PC-9 (cell line): ENCODE results near the gene ARL2BP. TPM values are rescaled to one million over a fixed set of nuclear protein-coding genes. Genes with fewer than 3 reads are reported as not detected.

Experiments used
- BruUV-seq: library from RNA; stranded (reverse); fragments of 400-500 nt; replicated peaks from 2 replicates; lab custom pipeline; 2021; lab: Mats Ljungman, UMichigan
- CTCF ChIA-PET: fragments of 300-600 bp; sonication (Branson Sonifier 250); formaldehyde crosslinking; loops from one replicate; lab custom pipeline; 2022; ENCODE audit warnings: antibody characterized with exemption; lab: Charles Lee
- POLR2A ChIA-PET: fragments of 300-600 bp; sonication (Branson Sonifier 250); formaldehyde crosslinking; loops from one replicate; lab custom pipeline; 2022; ENCODE audit warnings: antibody characterized with exemption; ENCODE audit not compliant: unreplicated experiment; lab: Charles Lee
- DNase-seq, 2 experiments: peaks; one replicate each; pipeline versions ENCODE4 v3.0.0 to v3.0.0-alpha.2; 2015 to 2022; ENCODE audit warnings: mixed read lengths in 1 of 2
- H2AFZ ChIP-seq: fragments of 200-600 bp; sonication (generic); 2 replicates; pipeline ENCODE4 v1.8.1; 2017; ENCODE audit warnings: antibody characterized with exemption
- H3F3A ChIP-seq: fragments of 200-600 bp; sonication (generic); 2 replicates; pipeline ENCODE4 v1.8.1; 2017; ENCODE audit warnings: antibody characterized with exemption, mild to moderate bottlenecking, low read depth; ENCODE audit not compliant: insufficient read depth
- H3K27ac ChIP-seq: fragments of 200-600 bp; sonication (generic); 2 replicates; pipeline ENCODE4 v1.6.1; 2016; ENCODE audit warnings: mixed run types
- H3K27me3 ChIP-seq: fragments of 200-600 bp; sonication (generic); 2 replicates; pipeline ENCODE4 v1.6.1; 2016; ENCODE audit warnings: low read depth, mixed run types; ENCODE audit not compliant: insufficient read depth
- H3K36me3 ChIP-seq: fragments of 200-600 bp; sonication (generic); 2 replicates; pipeline ENCODE4 v1.6.1; 2016; ENCODE audit warnings: low read depth, mixed run types
- H3K4me1 ChIP-seq: fragments of 200-600 bp; sonication (generic); replicated peaks from 2 replicates; pipeline ENCODE4 v1.6.1; 2016; ENCODE audit warnings: mixed run types; ENCODE audit not compliant: insufficient read depth
- H3K4me2 ChIP-seq: fragments of 200-600 bp; sonication (generic); 2 replicates; pipeline ENCODE4 v1.6.1; 2017; ENCODE audit warnings: mixed run types
- H3K4me3 ChIP-seq: fragments of 200-600 bp; sonication (generic); 2 replicates; pipeline ENCODE4 v1.6.1; 2016; ENCODE audit warnings: mixed run types
- H3K79me2 ChIP-seq: fragments of 200-600 bp; sonication (generic); 2 replicates; pipeline ENCODE4 v1.6.1; 2017; ENCODE audit warnings: low read depth, mixed run types
- H3K9me2 ChIP-seq: fragments of 200-600 bp; sonication (generic); 2 replicates; pipeline ENCODE4 v1.8.1; 2017; ENCODE audit warnings: mild to moderate bottlenecking; ENCODE audit not compliant: insufficient read depth
- H3K9me3 ChIP-seq: fragments of 200-600 bp; sonication (generic); 2 replicates; pipeline ENCODE4 v1.8.1; 2016; ENCODE audit warnings: low read depth; ENCODE audit not compliant: insufficient read depth
- H4K20me1 ChIP-seq: fragments of 200-600 bp; sonication (generic); 2 replicates; pipeline ENCODE4 v1.8.1; 2017; ENCODE audit not compliant: insufficient read depth
- CTCF ChIP-seq: fragments of 200-600 bp; sonication (generic); conservative IDR thresholded peaks from 2 replicates; pipeline ENCODE4 v1.6.1; 2017; ENCODE audit warnings: mixed run types, antibody characterized with exemption, mild to moderate bottlenecking, moderate library complexity
- EZH2 ChIP-seq: fragments of 200-600 bp; sonication (generic); IDR thresholded peaks from 2 replicates; pipeline ENCODE4 v1.8.0; 2017; ENCODE audit warnings: antibody characterized with exemption, low read depth
- intact Hi-C: fragments of 100-400 bp; cut with micrococcal nuclease; formaldehyde crosslinking; loops from one replicate; pipeline ENCODE4 v1.10.0; 2022; ENCODE audit not compliant: unreplicated experiment
- total RNA-seq: library from RNA; stranded (reverse); gene quantifications from 2 replicates; pipeline ENCODE4 v1.2.3, GENCODE V29; 2021

Gene ARL2BP
- total RNA-seq, 1 experiment from 2014 or later = 23.6 TPM

GRCh38 chr16:57276596-57276995 lies 31.5 kb downstream of the ARL2BP start:
- peak overlapping the region; percentile 39; the same call in 1 of the 2 replicates for H3K27ac ChIP-seq
- no peaks in the 10 kb centered on the region for H3K36me3 ChIP-seq
- peak overlapping the region; percentile 26 for H3K4me2 ChIP-seq
- intact Hi-C loops = loop anchor here (2.0 kb wide), 1 partner anchor 24 kb away; no protein-coding TSS in a partner anchor
- DNase-seq = no peak
- peaks cover 50% of the 10 kb centered on the region for H3F3A ChIP-seq
- no peak overlapping the region for H2AFZ ChIP-seq
- TF ChIP-seq CTCF (no peak), EZH2 (no peak)
- H3K9me2 ChIP-seq = no peaks in the 10 kb centered on the region
- peaks cover 49% of the 10 kb centered on the region for H3K4me1 ChIP-seq
- no peaks in the 10 kb centered on the region for H3K79me2 ChIP-seq
- no TSS peak for BruUV-seq
- no peaks in the 10 kb centered on the region for H4K20me1 ChIP-seq
- H3K4me3 ChIP-seq = no peak overlapping the region
- no peaks in the 10 kb centered on the region for H3K27me3 ChIP-seq
- POLR2A ChIA-PET = no interaction called here
- CTCF ChIA-PET = interaction anchor here (0.7 kb wide), 1 partner anchor 104 kb away, joined by 10 read pairs; no protein-coding TSS in a partner anchor
- no peaks in the 10 kb centered on the region for H3K9me3 ChIP-seq

- TF ChIP-seq CTCF (no peak), EZH2 (no peak)
- Histone ChIP-seq H3K4me3 (no peak overlapping the region), H2AFZ (no peak overlapping the region), H3K36me3 (no peaks in the 10 kb centered on the region), H3F3A (peaks cover 51% of the 10 kb centered on the region), H3K79me2 (no peaks in the 10 kb centered on the region), H3K4me2 (peak overlapping the region; percentile 37), H3K4me1 (peaks cover 49% of the 10 kb centered on the region), H4K20me1 (no peaks in the 10 kb centered on the region), H3K9me2 (no peaks in the 10 kb centered on the region), H3K27me3 (no peaks in the 10 kb centered on the region), H3K9me3 (no peaks in the 10 kb centered on the region), H3K27ac (peak overlapping the region; percentile 39; the same call in 1 of the 2 replicates)
- intact Hi-C loops = loop anchor here (1.0 to 2.0 kb wide), 2 partner anchors 15 to 23 kb away; no protein-coding TSS in a partner anchor
- CTCF ChIA-PET = interaction anchor here (0.5 to 0.6 kb wide), 2 partner anchors 159 to 669 kb away, joined by 3 to 9 read pairs; no protein-coding TSS in a partner anchor
- DNase-seq = peak; percentile 92 to 97
- POLR2A ChIA-PET = interaction anchor here (0.7 kb wide), 1 partner anchor 164 kb away, joined by 3 read pairs; no protein-coding TSS in a partner anchor
- no TSS peak for BruUV-seq
Observed at GRCh38 chr16:57277586-57277985, 32.5 kb downstream of the ARL2BP start.

- CTCF ChIA-PET = no interaction called here
- no peak for DNase-seq
- no peaks in the 10 kb centered on the region for H3K36me3 ChIP-seq
- H3K79me2 ChIP-seq = no peaks in the 10 kb centered on the region
- no peaks in the 10 kb centered on the region for H4K20me1 ChIP-seq
- BruUV-seq = no TSS peak
- no peak overlapping the region for H3K4me2 ChIP-seq
- H3K9me2 ChIP-seq = no peaks in the 10 kb centered on the region
- intact Hi-C loops = no loop called here
- POLR2A ChIA-PET = no interaction called here
- no peaks in the 10 kb centered on the region for H3K9me3 ChIP-seq
- H3K4me1 ChIP-seq = peaks cover 49% of the 10 kb centered on the region
- H3K27me3 ChIP-seq = no peaks in the 10 kb centered on the region
- peaks cover 57% of the 10 kb centered on the region for H3F3A ChIP-seq
- TF ChIP-seq CTCF = no peak
- TF ChIP-seq EZH2 = no peak
- no peak overlapping the region for H3K4me3 ChIP-seq
- H3K27ac ChIP-seq = no peak overlapping the region
- H2AFZ ChIP-seq = no peak overlapping the region
Observed at GRCh38 chr16:57278494-57278893, 33.4 kb downstream of the ARL2BP start.
